ENCODE measurements around the gene ATP6V1B1. TPM values are rescaled to one million over a fixed set of nuclear protein-coding genes. Genes with fewer than 3 reads are reported as not detected.

Gene ATP6V1B1
- total and polyA plus RNA-seq, 2 of the 13 experiments (the other 11 are each of a cell fraction or from before 2014, with no cell fraction given), result 0.58 to 1.6 TPM

- Histone ChIP-seq H3K27me3 (ENCODE audit: control insufficient read depth in 1 of 2, insufficient read depth in 2 of 2, low read length in 2 of 2) (no peaks in the 10 kb centered on the region), H2AFZ (ENCODE audit: low read length) (no peak overlapping the region), H3K4me3 (replicated peaks in 1 of 3; ENCODE audit: insufficient read depth in 1 of 3, low read depth in 2 of 3, low read length in 3 of 3) (no peak overlapping the region), H3K9ac (ENCODE audit: insufficient read depth, low read depth, low read length) (no peak overlapping the region), H4K20me1 (ENCODE audit: insufficient read depth, low read length) (no peaks in the 10 kb centered on the region), H3K4me1 (ENCODE audit: insufficient read depth, low read length) (peaks cover 7% of the 10 kb centered on the region), H3K79me2 (ENCODE audit: insufficient read depth, low read length) (peaks cover 6% of the 10 kb centered on the region), H3K27ac (ENCODE audit: extremely low read length, insufficient read depth, low read length) (no peak overlapping the region), H3K4me2 (ENCODE audit: low read depth, low read length) (no peak overlapping the region), H3K36me3 (replicated peaks in 1 of 2; ENCODE audit: control insufficient read depth in 1 of 2, insufficient read depth in 2 of 2, low read length in 2 of 2) (peaks cover 43 to 54% of the 10 kb centered on the region in 2 experiments), H3K9me3 (ENCODE audit: low read length) (no peaks in the 10 kb centered on the region)
- ATAC-seq (no peak), FAIRE-seq (no peak), DNase-seq (ENCODE audit: low spot score) (no peak)
- ChIA-PET POLR2A (no interaction called here), CTCF (ENCODE audit: low intra/inter-chr PET ratio, low total read pairs) (no interaction called here)
- intact Hi-C loops (cut with micrococcal nuclease; ENCODE audit: unreplicated experiment), result no loop called here
- in situ Hi-C loops (cut with HindIII; ENCODE audit: extremely low pct_ligation_motif_present, low pct_unique_long_range_greater_than_20kb), result no loop called here
- no TSS peak for BruUV-seq (replicated peaks)
- TF ChIP-seq TBL1XR1 (IDR thresholded peaks at IDR 0.05; ENCODE audit: borderline replicate concordance, low read length, partially characterized antibody), result no peak
- 98% methylated on average over 4 of the region's 4 CpGs for WGBS (ENCODE audit: low lambda C conversion rate)
Measured at GRCh38 chr2:70988151-70988550, 52.5 kb downstream of the ATP6V1B1 start.

DNA sequence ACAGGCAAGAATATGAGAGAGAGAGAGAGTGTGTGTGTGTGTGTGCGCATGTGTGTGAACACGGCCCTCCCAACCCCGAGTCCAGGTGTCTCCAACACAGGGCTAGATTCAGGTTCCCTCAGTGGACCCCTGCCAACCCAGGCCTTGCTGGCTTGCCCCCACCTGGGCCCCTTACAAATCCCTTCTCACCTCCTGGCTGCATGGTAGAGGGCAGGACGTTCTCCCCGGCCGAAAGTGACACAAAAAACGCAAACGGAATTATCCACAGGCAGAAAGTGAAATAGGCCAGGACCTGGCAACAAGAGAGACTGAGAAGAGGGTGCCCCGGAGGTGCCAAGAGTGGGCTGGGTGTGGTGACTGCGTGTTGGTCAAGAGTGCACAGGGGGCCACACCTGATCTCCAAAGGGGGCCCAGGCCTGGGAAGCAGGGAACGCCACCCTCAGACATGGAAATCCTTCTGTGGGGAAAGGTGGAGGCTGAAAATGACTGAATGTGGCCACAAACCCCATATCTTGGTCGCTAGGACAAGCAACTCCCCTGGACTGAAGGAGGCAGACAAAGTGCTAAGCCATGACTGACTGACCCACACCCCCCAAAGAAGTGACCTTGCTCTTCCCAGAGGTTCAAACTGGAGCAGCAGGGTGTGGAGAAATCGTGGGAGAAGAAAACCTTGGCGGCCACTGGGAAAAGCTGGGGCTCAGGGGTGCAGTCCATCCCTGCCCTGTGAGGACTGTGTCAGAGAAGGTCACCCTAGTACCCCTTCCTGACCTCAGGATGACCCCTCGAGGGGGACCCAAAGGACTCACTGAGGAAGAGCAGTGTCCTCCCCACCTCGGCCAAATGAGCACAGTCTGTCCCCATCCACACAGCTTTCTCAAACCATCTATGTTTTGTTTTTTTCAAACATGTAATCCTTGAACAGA, 53.3 kb downstream of the ATP6V1B1 start:
- BruUV-seq (replicated peaks), result no TSS peak
- Histone ChIP-seq H3K4me3 (replicated peaks in 1 of 3; ENCODE audit: insufficient read depth in 1 of 3, low read depth in 2 of 3, low read length in 3 of 3) (no peak overlapping the region), H3K9ac (ENCODE audit: insufficient read depth, low read depth, low read length) (no peak overlapping the region), H2AFZ (ENCODE audit: low read length) (no peak overlapping the region), H3K4me2 (ENCODE audit: low read depth, low read length) (no peak overlapping the region), H3K27ac (ENCODE audit: extremely low read length, insufficient read depth, low read length) (no peak overlapping the region), H3K4me1 (ENCODE audit: insufficient read depth, low read length) (peaks cover 15% of the 10 kb centered on the region), H3K79me2 (ENCODE audit: insufficient read depth, low read length) (peaks cover 14% of the 10 kb centered on the region), H3K9me3 (ENCODE audit: low read length) (no peaks in the 10 kb centered on the region), H3K27me3 (ENCODE audit: control insufficient read depth in 1 of 2, insufficient read depth in 2 of 2, low read length in 2 of 2) (no peaks in the 10 kb centered on the region), H4K20me1 (ENCODE audit: insufficient read depth, low read length) (peaks cover 7% of the 10 kb centered on the region), H3K36me3 (replicated peaks in 1 of 2; ENCODE audit: control insufficient read depth in 1 of 2, insufficient read depth in 2 of 2, low read length in 2 of 2) (peaks cover 43 to 54% of the 10 kb centered on the region in 2 experiments)
- no peak for ATAC-seq
- in situ Hi-C loops (cut with HindIII; ENCODE audit: extremely low pct_ligation_motif_present, low pct_unique_long_range_greater_than_20kb) (no loop called here), intact Hi-C loops (cut with micrococcal nuclease; ENCODE audit: unreplicated experiment) (no loop called here)
- ChIA-PET CTCF (ENCODE audit: low intra/inter-chr PET ratio, low total read pairs) (no interaction called here), POLR2A (no interaction called here)
- no peak for TF ChIP-seq CCDC6 (CRISPR knock-in tag; IDR thresholded peaks at IDR 0.05)
- TF ChIP-seq ZBTB14 (CRISPR knock-in tag; IDR thresholded peaks at IDR 0.05), result no peak
- TF ChIP-seq, protein P1, sequence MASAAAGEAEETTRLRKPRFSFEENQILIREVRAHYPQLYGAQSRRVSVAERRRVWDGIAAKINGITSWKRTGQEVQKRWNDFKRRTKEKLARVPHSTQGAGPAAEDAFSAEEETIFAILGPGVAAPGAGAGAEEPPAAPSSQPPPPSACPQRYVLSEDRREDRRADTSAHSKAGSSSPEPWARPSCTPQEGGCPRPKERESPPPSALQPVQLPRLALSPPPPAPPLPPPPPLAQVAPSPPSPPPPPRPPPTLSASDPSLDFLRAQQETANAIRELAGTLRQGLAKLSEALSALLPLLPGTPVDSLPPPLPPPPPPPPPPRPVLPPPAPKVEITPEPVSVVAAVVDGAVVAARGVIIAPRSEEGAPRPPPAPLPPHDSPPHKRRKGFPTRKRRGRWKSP (CRISPR knock-in tag; IDR thresholded peaks at IDR 0.05), result no peak
- TF ChIP-seq FOXA1 (IDR thresholded peaks at IDR 0.05), result no peak
- no peak for TF ChIP-seq FOXA1 (CRISPR knock-in tag; IDR thresholded peaks at IDR 0.05)
- no peak for TF ChIP-seq ZNF777 (CRISPR knock-in tag; IDR thresholded peaks at IDR 0.05)
- TF ChIP-seq, protein P2, sequence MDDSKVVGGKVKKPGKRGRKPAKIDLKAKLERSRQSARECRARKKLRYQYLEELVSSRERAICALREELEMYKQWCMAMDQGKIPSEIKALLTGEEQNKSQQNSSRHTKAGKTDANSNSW (CRISPR knock-in tag; IDR thresholded peaks at IDR 0.05; ENCODE audit: borderline replicate concordance), result no peak
- no peak for TF ChIP-seq PCBP1 (IDR thresholded peaks at IDR 0.05; ENCODE audit: borderline replicate concordance, low read depth, low read length)
- no peak for TF ChIP-seq ZNF335 (CRISPR knock-in tag; IDR thresholded peaks at IDR 0.05)
- no peak for TF ChIP-seq KLF9 (CRISPR knock-in tag; IDR thresholded peaks at IDR 0.05; ENCODE audit: low read depth)
- no peak for TF ChIP-seq TEF (CRISPR knock-in tag; IDR thresholded peaks at IDR 0.05)
- no peak for TF ChIP-seq ZNF556 (CRISPR knock-in tag; IDR thresholded peaks at IDR 0.05; ENCODE audit: borderline replicate concordance)
- TF ChIP-seq NFRKB (IDR thresholded peaks at IDR 0.05), result no peak
- TF ChIP-seq PRMT3 (CRISPR knock-in tag; IDR thresholded peaks at IDR 0.05; ENCODE audit: borderline replicate concordance, low read depth), result no peak
- WGBS (ENCODE audit: low lambda C conversion rate), result 96% methylated on average over 16 of the region's 16 CpGs
- no peak for DNase-seq (ENCODE audit: low spot score)
- no peak for FAIRE-seq

Measured in HepG2 (cell line).